GM23338 (cell line): Measurements from ENCODE around the gene HHAT. TPM values are rescaled to one million over a fixed set of nuclear protein-coding genes. Genes with fewer than 3 reads are reported as not detected.

Experiments
- ATAC-seq: fragments of 200-7000 bp; cut with Tn5 transposase; 3 replicates; pipeline ENCODE4 v1.9.1; 2020
- DNase-seq: peaks from one replicate; pipeline ENCODE4 v3.0.0-alpha.2; 2015; ENCODE audit warnings: low spot score
- H2AFZ ChIP-seq: fragments of 200-600 bp; sonication (generic); 2 replicates; pipeline ENCODE4 v1.8.0; 2016; ENCODE audit warnings: antibody characterized with exemption, mild to moderate bottlenecking, moderate library complexity
- H3F3A ChIP-seq: fragments of 200-600 bp; sonication (generic); replicated peaks from 2 replicates; pipeline ENCODE4 v1.8.0; 2017; ENCODE audit warnings: antibody characterized with exemption, mixed run types, low read depth
- H3K27ac ChIP-seq: fragments of 200-600 bp; sonication (generic); 2 replicates; pipeline ENCODE4 v1.6.1; 2016; ENCODE audit warnings: low read depth
- H3K27me3 ChIP-seq: fragments of 200-600 bp; sonication (generic); 2 replicates; pipeline ENCODE4 v1.8.0; 2016; ENCODE audit warnings: mild to moderate bottlenecking, mixed run types, moderate library complexity; ENCODE audit not compliant: insufficient read depth
- H3K36me3 ChIP-seq: fragments of 200-600 bp; sonication (generic); 2 replicates; pipeline ENCODE4 v1.8.0; 2016; ENCODE audit warnings: mild to moderate bottlenecking; ENCODE audit not compliant: insufficient read depth
- H3K4me1 ChIP-seq: fragments of 200-600 bp; sonication (generic); 2 replicates; pipeline ENCODE4 v1.8.0; 2016; ENCODE audit warnings: mild to moderate bottlenecking, moderate library complexity; ENCODE audit not compliant: insufficient read depth
- H3K4me2 ChIP-seq: fragments of 200-600 bp; sonication (generic); 2 replicates; pipeline ENCODE4 v1.7.1; 2017; ENCODE audit warnings: mixed run types
- H3K4me3 ChIP-seq: fragments of 200-600 bp; sonication (generic); 2 replicates; pipeline ENCODE4 v1.6.1; 2016; ENCODE audit warnings: mixed run types
- H3K79me2 ChIP-seq: fragments of 200-600 bp; sonication (generic); replicated peaks from 2 replicates; pipeline ENCODE4 v1.8.0; 2017; ENCODE audit warnings: mild to moderate bottlenecking; ENCODE audit not compliant: insufficient read depth
- H3K9me2 ChIP-seq: fragments of 200-600 bp; sonication (generic); 2 replicates; pipeline ENCODE4 v1.8.0; 2017; ENCODE audit not compliant: insufficient read depth
- H4K20me1 ChIP-seq: fragments of 200-600 bp; sonication (generic); replicated peaks from 2 replicates; pipeline ENCODE4 v1.8.0; 2017; ENCODE audit warnings: mild to moderate bottlenecking; ENCODE audit not compliant: insufficient read depth
- H3K27ac Mint-ChIP-seq: 2 replicates; pipeline ENCODE4 v1.8.0; 2020; ENCODE audit warnings: inconsistent platforms, mild to moderate bottlenecking, moderate library complexity, mixed read lengths
- H3K27me3 Mint-ChIP-seq: 3 replicates; pipeline ENCODE4 v1.8.0; 2022; ENCODE audit warnings: low read depth, mild to moderate bottlenecking, moderate library complexity, mixed read lengths, inconsistent platforms; ENCODE audit not compliant: insufficient read depth, poor library complexity
- H3K36me3 Mint-ChIP-seq: 3 replicates; pipeline ENCODE4 v1.8.0; 2021; ENCODE audit warnings: low read depth, mild to moderate bottlenecking, inconsistent platforms, moderate library complexity, mixed read lengths
- H3K4me1 Mint-ChIP-seq: 3 replicates; pipeline ENCODE4 v1.8.0; 2020; ENCODE audit warnings: mild to moderate bottlenecking, inconsistent platforms, mixed read lengths
- H3K4me3 Mint-ChIP-seq: 3 replicates; pipeline ENCODE4 v1.8.0; 2021; ENCODE audit warnings: moderate library complexity, mild to moderate bottlenecking, inconsistent platforms, mixed read lengths
- H3K9me3 Mint-ChIP-seq: 3 replicates; pipeline ENCODE4 v1.8.0; 2020; ENCODE audit warnings: moderate library complexity, mild to moderate bottlenecking, inconsistent platforms, mixed read lengths
- CREB1 ChIP-seq: fragments of 250-450 bp; sonication (Bioruptor Pico); IDR thresholded peaks from 2 replicates; pipeline ENCODE4 v1.5.0; 2020; ENCODE audit warnings: low read depth, mild to moderate bottlenecking, moderate library complexity
- CTCF ChIP-seq, 2 experiments: fragments of 200-600 bp in 1 of 2; sonication (generic) in 1 of 2; conservative IDR thresholded peaks; 2 replicates each; pipeline versions ENCODE4 v1.5.1 to v1.6.1; 2016 to 2017; ENCODE audit warnings: antibody characterized with exemption in 2 of 2, low read depth in 2 of 2, mild to moderate bottlenecking in 2 of 2, moderate library complexity in 1 of 2
- ETS1 ChIP-seq: IDR thresholded peaks from 2 replicates; pipeline ENCODE4 v1.6.1; 2016; ENCODE audit warnings: antibody characterized with exemption
- EZH2 ChIP-seq: fragments of 200-600 bp; sonication (generic); IDR thresholded peaks from one replicate; pipeline ENCODE4 v1.8.0; 2017; ENCODE audit warnings: antibody characterized with exemption, mild to moderate bottlenecking, low read depth; ENCODE audit not compliant: unreplicated experiment
- EZH2phosphoT487 ChIP-seq: fragments of 200-600 bp; sonication (generic); IDR thresholded peaks from one replicate; pipeline ENCODE4 v1.8.1; 2018; ENCODE audit warnings: antibody characterized with exemption; ENCODE audit not compliant: unreplicated experiment
- JUNB ChIP-seq: IDR thresholded peaks from one replicate; pipeline ENCODE4 v1.6.1; 2016; ENCODE audit warnings: antibody characterized with exemption; ENCODE audit not compliant: unreplicated experiment
- NANOG ChIP-seq: IDR thresholded peaks from 2 replicates; pipeline ENCODE4 v1.6.1; 2016; ENCODE audit warnings: antibody characterized with exemption, borderline replicate concordance
- POLR2AphosphoS5 ChIP-seq: IDR thresholded peaks from 2 replicates; pipeline ENCODE4 v1.6.1; 2016; ENCODE audit warnings: antibody characterized with exemption, low read depth
- REST ChIP-seq: IDR thresholded peaks from one replicate; pipeline ENCODE4 v1.6.1; 2018; ENCODE audit warnings: antibody characterized with exemption; ENCODE audit not compliant: unreplicated experiment
- STAT1 ChIP-seq: IDR thresholded peaks from one replicate; pipeline ENCODE4 v1.6.1; 2016; ENCODE audit warnings: antibody characterized with exemption; ENCODE audit not compliant: unreplicated experiment
- ZNF114 ChIP-seq: fragments of 250-450 bp; sonication (Bioruptor Pico); IDR thresholded peaks from 2 replicates; pipeline ENCODE4 v1.5.0; 2020; ENCODE audit warnings: mild to moderate bottlenecking, moderate library complexity
- ZNF331 ChIP-seq: fragments of 250-450 bp; sonication (Bioruptor Pico); IDR thresholded peaks from 2 replicates; pipeline ENCODE4 v1.5.0; 2020; ENCODE audit warnings: low read depth, mild to moderate bottlenecking, moderate library complexity
- ZNF462 ChIP-seq: fragments of 250-450 bp; sonication (Bioruptor Pico); IDR thresholded peaks from 2 replicates; pipeline ENCODE4 v1.5.0; 2020; ENCODE audit warnings: mild to moderate bottlenecking, moderate library complexity
- polyA plus RNA-seq: library from polyadenylated mRNA; unstranded; fragments of >200 nt; fragmentation: Nextera tagmentation; extraction: Ambion mirVana; gene quantifications from 2 replicates; pipeline ENCODE4 v1.2.1, GENCODE V29; 2016
- total RNA-seq: library from RNA; depleted of rRNA; stranded (reverse); fragments of >200 nt; shearing (Covaris generic); gene quantifications from 2 replicates; pipeline ENCODE4 v1.2.3, GENCODE V29; 2014

Gene HHAT
- total and polyA plus RNA-seq, 2 experiments from 2014 or later, result 0.11 to 0.66 TPM

- H4K20me1 ChIP-seq, result no peaks in the 10 kb centered on the region
- H3K4me2 ChIP-seq, result no peak overlapping the region
- H3F3A ChIP-seq, result no peaks in the 10 kb centered on the region
- no peaks in the 10 kb centered on the region for H3K9me3 Mint-ChIP-seq
- no peak for TF ChIP-seq ZNF114
- TF ChIP-seq POLR2AphosphoS5, result no peak
- no peak for TF ChIP-seq EZH2phosphoT487
- no peak for TF ChIP-seq ZNF462 (CRISPR knock-in tag)
- TF ChIP-seq EZH2, result no peak
- TF ChIP-seq ETS1, result no peak
- TF ChIP-seq CTCF (conservative IDR thresholded peaks at IDR 0.05; ENCODE audit: low read depth in 2 of 2), result no peak
- TF ChIP-seq NANOG, result no peak
- no peak for TF ChIP-seq CREB1 (CRISPR knock-in tag)
- no peak for TF ChIP-seq REST
- TF ChIP-seq STAT1, result no peak
- TF ChIP-seq ZNF331 (CRISPR knock-in tag), result no peak
- no peak for TF ChIP-seq JUNB
- H3K4me3 ChIP-seq, result no peak overlapping the region
- H3K36me3 ChIP-seq, result no peaks in the 10 kb centered on the region
- peaks cover 2% of the 10 kb centered on the region for H3K27me3 Mint-ChIP-seq
- H3K79me2 ChIP-seq, result no peaks in the 10 kb centered on the region
- no peak overlapping the region for H3K27ac Mint-ChIP-seq
- H3K4me1 Mint-ChIP-seq, result peaks cover 19% of the 10 kb centered on the region
- H2AFZ ChIP-seq, result no peak overlapping the region
- ATAC-seq (no peak), DNase-seq (no peak)
- H3K4me3 Mint-ChIP-seq, result no peak overlapping the region
- peaks cover 5% of the 10 kb centered on the region for H3K4me1 ChIP-seq
- H3K27ac ChIP-seq, result no peak overlapping the region
- H3K36me3 Mint-ChIP-seq, result no peaks in the 10 kb centered on the region
- H3K27me3 ChIP-seq, result no peaks in the 10 kb centered on the region
- peaks cover 2% of the 10 kb centered on the region; the same call in 1 of the 2 replicates for H3K9me2 ChIP-seq
These were observed 158.3 kb downstream of the HHAT start for GRCh38 chr1:210487021-210487420.
